Ishikawa (cell line): ENCODE results near the gene ARPC2.

Experiments
- CEBPB ChIP-seq: IDR thresholded peaks from 2 replicates; pipeline ENCODE4 v1.6.1; 2012
- CREB1 ChIP-seq: IDR thresholded peaks from 2 replicates; pipeline ENCODE4 v1.6.1; 2012; ENCODE audit warnings: low read depth
- EGR1 ChIP-seq: IDR thresholded peaks from 2 replicates; pipeline ENCODE4 v1.6.1; 2012
- EP300 ChIP-seq: IDR thresholded peaks from 2 replicates; pipeline ENCODE4 v1.6.1; 2012; ENCODE audit warnings: borderline replicate concordance
- FOXM1 ChIP-seq: IDR thresholded peaks from 2 replicates; pipeline ENCODE4 v1.6.1; 2012; ENCODE audit warnings: low read depth, borderline replicate concordance
- MAX ChIP-seq: IDR thresholded peaks from 2 replicates; pipeline ENCODE4 v1.6.1; 2012
- NFIC ChIP-seq: IDR thresholded peaks from 2 replicates; pipeline ENCODE4 v1.6.1; 2012
- RAD21 ChIP-seq: IDR thresholded peaks from 2 replicates; pipeline ENCODE4 v1.6.1; 2012; ENCODE audit warnings: low read depth
- REST ChIP-seq: IDR thresholded peaks from 2 replicates; pipeline ENCODE4 v1.6.1; 2012; ENCODE audit warnings: low read depth, mild to moderate bottlenecking
- TAF1 ChIP-seq: IDR thresholded peaks from 2 replicates; pipeline ENCODE4 v1.6.1; 2012; ENCODE audit warnings: low read depth, mild to moderate bottlenecking
- TCF12 ChIP-seq: IDR thresholded peaks from 2 replicates; pipeline ENCODE4 v1.6.1; 2012; ENCODE audit warnings: low read depth
- TEAD4 ChIP-seq: IDR thresholded peaks from 2 replicates; pipeline ENCODE4 v1.6.1; 2012
- USF1 ChIP-seq: IDR thresholded peaks from 2 replicates; pipeline ENCODE4 v1.6.1; 2012
- YY1 ChIP-seq: IDR thresholded peaks from 2 replicates; pipeline ENCODE4 v1.6.1; 2012; ENCODE audit warnings: low read depth
- ZBTB7A ChIP-seq: IDR thresholded peaks from 2 replicates; pipeline ENCODE4 v1.6.1; 2012; ENCODE audit warnings: low read depth

The ARPC2 gene

GRCh38 chr2:218244665-218245064 lies 27.7 kb downstream of the ARPC2 start:
- TF ChIP-seq MAX, result no peak
- TF ChIP-seq REST, result no peak
- no peak for TF ChIP-seq EP300
- no peak for TF ChIP-seq USF1
- no peak for TF ChIP-seq FOXM1
- no peak for TF ChIP-seq EGR1
- no peak for TF ChIP-seq TCF12
- TF ChIP-seq TAF1, result no peak
- no peak for TF ChIP-seq CREB1
- no peak for TF ChIP-seq YY1
- TF ChIP-seq CEBPB, result no peak
- no peak for TF ChIP-seq NFIC

- no peak for TF ChIP-seq TAF1
- no peak for TF ChIP-seq YY1
- no peak for TF ChIP-seq FOXM1
- no peak for TF ChIP-seq TCF12
- TF ChIP-seq REST, result no peak
- TF ChIP-seq CEBPB, result no peak
- no peak for TF ChIP-seq NFIC
- TF ChIP-seq EGR1, result no peak
- TF ChIP-seq MAX, result no peak
- TF ChIP-seq RAD21, result no peak
- no peak for TF ChIP-seq TEAD4
- no peak for TF ChIP-seq CREB1
- TF ChIP-seq USF1, result no peak
Measured at GRCh38 chr2:218245214-218245613, 28.2 kb downstream of the ARPC2 start.

- no peak for TF ChIP-seq MAX
- no peak for TF ChIP-seq TAF1
- TF ChIP-seq CREB1, result no peak
- TF ChIP-seq TEAD4, result no peak
- TF ChIP-seq ZBTB7A, result no peak
- no peak for TF ChIP-seq RAD21
- TF ChIP-seq YY1, result no peak
- TF ChIP-seq EP300, result no peak
- no peak for TF ChIP-seq CEBPB
- TF ChIP-seq USF1, result no peak
Measured at GRCh38 chr2:218249691-218250090, 32.7 kb downstream of the ARPC2 start.

GRCh38 chr2:218252509-218253231 lies 35.7 kb downstream of the ARPC2 start:
- TF ChIP-seq CEBPB (no peak), USF1 (no peak), FOXM1 (no peak), REST (no peak), YY1 (no peak), EP300 (no peak), TAF1 (no peak)
